ENCODE data around the gene ZFP69. TPM values are rescaled to one million over a fixed set of nuclear protein-coding genes. Genes with fewer than 3 reads are reported as not detected.

ZFP69 gene
- total and polyA plus RNA-seq, 4 donors, result 0.96 to 1.9 (median 1.2) TPM

DNA sequence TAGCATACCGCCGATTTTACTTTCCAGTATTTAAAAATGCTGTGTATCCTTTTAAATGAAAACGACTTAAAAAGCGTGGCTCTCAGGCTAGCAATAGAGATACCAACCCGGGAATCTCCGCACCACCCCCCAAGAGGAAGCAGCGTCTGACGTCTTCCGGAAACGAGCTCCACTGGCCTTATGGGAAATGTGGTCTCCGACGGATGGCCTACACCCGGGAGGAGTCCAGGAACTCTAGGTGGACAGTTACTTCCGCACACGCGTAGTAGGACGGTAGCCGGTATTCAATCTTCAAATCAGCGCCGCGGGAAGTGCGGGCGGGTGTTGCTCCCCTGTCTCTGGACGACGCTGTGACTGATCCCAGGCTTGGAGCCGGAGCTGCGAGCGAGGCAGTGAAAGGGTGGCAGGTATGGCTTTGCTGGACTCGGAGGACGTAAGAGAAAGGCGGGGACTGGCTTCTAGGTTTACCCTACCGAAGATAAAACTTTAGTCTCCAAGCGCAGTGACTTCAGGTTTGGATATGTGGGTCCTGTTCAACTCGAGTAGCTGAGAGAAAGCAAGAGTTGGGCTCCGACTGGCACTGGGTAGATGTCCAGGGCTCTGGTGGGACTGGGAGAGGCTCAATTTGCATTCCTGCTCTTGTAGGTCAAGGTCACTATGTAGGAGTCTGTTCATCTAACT is 54.4 kb downstream of the ZFP69 start, which contains the start of gene ZNF684:
TSS of gene ZNF684 (plus strand) at position 257 of the 681 bp plus-strand sequence. CDS start 1,530 bp downstream, outside the sequence.
- Histone ChIP-seq H3K36me3 (ENCODE audit: control insufficient read depth in 4 of 4, insufficient read depth in 3 of 4, low read depth in 1 of 4, low read length in 3 of 4) (peaks cover 0 to 4% (median under 1%) of the 10 kb centered on the region in 4 donors), H3K27ac (ENCODE audit: low read depth in 1 of 2, low read length in 2 of 2) (peak within 1 kb of the TSS; percentile 80 to 95), H3K9me3 (ENCODE audit: control insufficient read depth in 4 of 4, low read length in 3 of 4) (no peaks in the 10 kb centered on the region), H3K27me3 (ENCODE audit: control insufficient read depth in 4 of 4, insufficient read depth in 4 of 4, low read length in 3 of 4) (no peaks in the 10 kb centered on the region), H3K4me3 (ENCODE audit: low read depth in 1 of 3, low read length in 3 of 3) (peak within 1 kb of the TSS; percentile 75 to 96 (median 87)), H3K9ac (ENCODE audit: low read depth in 1 of 2, low read length in 2 of 2) (peak within 1 kb of the TSS; percentile 73 to 96), H3K4me1 (ENCODE audit: control insufficient read depth in 4 of 4, insufficient read depth in 4 of 4, low read length in 3 of 4) (peaks cover 1 to 26% (median 21%) of the 10 kb centered on the region in 4 donors)
- WGBS, result under 1% methylated on average over 35 of the region's 35 CpGs
- TF ChIP-seq, protein P1, sequence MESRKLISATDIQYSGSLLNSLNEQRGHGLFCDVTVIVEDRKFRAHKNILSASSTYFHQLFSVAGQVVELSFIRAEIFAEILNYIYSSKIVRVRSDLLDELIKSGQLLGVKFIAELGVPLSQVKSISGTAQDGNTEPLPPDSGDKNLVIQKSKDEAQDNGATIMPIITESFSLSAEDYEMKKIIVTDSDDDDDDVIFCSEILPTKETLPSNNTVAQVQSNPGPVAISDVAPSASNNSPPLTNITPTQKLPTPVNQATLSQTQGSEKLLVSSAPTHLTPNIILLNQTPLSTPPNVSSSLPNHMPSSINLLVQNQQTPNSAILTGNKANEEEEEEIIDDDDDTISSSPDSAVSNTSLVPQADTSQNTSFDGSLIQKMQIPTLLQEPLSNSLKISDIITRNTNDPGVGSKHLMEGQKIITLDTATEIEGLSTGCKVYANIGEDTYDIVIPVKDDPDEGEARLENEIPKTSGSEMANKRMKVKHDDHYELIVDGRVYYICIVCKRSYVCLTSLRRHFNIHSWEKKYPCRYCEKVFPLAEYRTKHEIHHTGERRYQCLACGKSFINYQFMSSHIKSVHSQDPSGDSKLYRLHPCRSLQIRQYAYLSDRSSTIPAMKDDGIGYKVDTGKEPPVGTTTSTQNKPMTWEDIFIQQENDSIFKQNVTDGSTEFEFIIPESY (IDR thresholded peaks at IDR 0.05), result peak; percentile 57
- no peak for TF ChIP-seq FOXA2 (IDR thresholded peaks at IDR 0.05)
- TF ChIP-seq, protein P2, sequence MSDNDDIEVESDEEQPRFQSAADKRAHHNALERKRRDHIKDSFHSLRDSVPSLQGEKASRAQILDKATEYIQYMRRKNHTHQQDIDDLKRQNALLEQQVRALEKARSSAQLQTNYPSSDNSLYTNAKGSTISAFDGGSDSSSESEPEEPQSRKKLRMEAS (IDR thresholded peaks at IDR 0.05), result peak; percentile 92
- peak; percentile 86 to 96 for TF ChIP-seq GABPA (IDR thresholded peaks at IDR 0.05 in 1 of 2, conservative IDR thresholded peaks at IDR 0.05 in 1 of 2)
- TF ChIP-seq EGR1 (IDR thresholded peaks at IDR 0.05; ENCODE audit: low read depth in 2 of 2), result peak; percentile 70 to 73
- peak; percentile 19 to 42 for TF ChIP-seq HNF4A (conservative IDR thresholded peaks at IDR 0.05)
- peak; percentile 83 for TF ChIP-seq TAF1 (conservative IDR thresholded peaks at IDR 0.05)
- TF ChIP-seq SP1 (IDR thresholded peaks at IDR 0.05), result peak; percentile 68
- no peak for TF ChIP-seq FOXA1 (IDR thresholded peaks at IDR 0.05)
- peak; percentile 90 for TF ChIP-seq YY1 (IDR thresholded peaks at IDR 0.05)
- TF ChIP-seq, protein P3, sequence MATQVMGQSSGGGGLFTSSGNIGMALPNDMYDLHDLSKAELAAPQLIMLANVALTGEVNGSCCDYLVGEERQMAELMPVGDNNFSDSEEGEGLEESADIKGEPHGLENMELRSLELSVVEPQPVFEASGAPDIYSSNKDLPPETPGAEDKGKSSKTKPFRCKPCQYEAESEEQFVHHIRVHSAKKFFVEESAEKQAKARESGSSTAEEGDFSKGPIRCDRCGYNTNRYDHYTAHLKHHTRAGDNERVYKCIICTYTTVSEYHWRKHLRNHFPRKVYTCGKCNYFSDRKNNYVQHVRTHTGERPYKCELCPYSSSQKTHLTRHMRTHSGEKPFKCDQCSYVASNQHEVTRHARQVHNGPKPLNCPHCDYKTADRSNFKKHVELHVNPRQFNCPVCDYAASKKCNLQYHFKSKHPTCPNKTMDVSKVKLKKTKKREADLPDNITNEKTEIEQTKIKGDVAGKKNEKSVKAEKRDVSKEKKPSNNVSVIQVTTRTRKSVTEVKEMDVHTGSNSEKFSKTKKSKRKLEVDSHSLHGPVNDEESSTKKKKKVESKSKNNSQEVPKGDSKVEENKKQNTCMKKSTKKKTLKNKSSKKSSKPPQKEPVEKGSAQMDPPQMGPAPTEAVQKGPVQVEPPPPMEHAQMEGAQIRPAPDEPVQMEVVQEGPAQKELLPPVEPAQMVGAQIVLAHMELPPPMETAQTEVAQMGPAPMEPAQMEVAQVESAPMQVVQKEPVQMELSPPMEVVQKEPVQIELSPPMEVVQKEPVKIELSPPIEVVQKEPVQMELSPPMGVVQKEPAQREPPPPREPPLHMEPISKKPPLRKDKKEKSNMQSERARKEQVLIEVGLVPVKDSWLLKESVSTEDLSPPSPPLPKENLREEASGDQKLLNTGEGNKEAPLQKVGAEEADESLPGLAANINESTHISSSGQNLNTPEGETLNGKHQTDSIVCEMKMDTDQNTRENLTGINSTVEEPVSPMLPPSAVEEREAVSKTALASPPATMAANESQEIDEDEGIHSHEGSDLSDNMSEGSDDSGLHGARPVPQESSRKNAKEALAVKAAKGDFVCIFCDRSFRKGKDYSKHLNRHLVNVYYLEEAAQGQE (IDR thresholded peaks at IDR 0.05), result peak; percentile 89
- TF ChIP-seq, protein P4, sequence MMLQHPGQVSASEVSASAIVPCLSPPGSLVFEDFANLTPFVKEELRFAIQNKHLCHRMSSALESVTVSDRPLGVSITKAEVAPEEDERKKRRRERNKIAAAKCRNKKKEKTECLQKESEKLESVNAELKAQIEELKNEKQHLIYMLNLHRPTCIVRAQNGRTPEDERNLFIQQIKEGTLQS (IDR thresholded peaks at IDR 0.05), result peak; percentile 65
- TF ChIP-seq, protein P5, sequence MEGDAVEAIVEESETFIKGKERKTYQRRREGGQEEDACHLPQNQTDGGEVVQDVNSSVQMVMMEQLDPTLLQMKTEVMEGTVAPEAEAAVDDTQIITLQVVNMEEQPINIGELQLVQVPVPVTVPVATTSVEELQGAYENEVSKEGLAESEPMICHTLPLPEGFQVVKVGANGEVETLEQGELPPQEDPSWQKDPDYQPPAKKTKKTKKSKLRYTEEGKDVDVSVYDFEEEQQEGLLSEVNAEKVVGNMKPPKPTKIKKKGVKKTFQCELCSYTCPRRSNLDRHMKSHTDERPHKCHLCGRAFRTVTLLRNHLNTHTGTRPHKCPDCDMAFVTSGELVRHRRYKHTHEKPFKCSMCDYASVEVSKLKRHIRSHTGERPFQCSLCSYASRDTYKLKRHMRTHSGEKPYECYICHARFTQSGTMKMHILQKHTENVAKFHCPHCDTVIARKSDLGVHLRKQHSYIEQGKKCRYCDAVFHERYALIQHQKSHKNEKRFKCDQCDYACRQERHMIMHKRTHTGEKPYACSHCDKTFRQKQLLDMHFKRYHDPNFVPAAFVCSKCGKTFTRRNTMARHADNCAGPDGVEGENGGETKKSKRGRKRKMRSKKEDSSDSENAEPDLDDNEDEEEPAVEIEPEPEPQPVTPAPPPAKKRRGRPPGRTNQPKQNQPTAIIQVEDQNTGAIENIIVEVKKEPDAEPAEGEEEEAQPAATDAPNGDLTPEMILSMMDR (IDR thresholded peaks at IDR 0.05; ENCODE audit: low read depth, low read length, missing input control), result no peak
- TF ChIP-seq JUND (IDR thresholded peaks at IDR 0.05), result peak in 1 of 2 donors; percentile 82
- no peak for TF ChIP-seq HNF4G (IDR thresholded peaks at IDR 0.05)
- peak; percentile 55 to 58 for TF ChIP-seq RXRA (IDR thresholded peaks at IDR 0.05)
- peak; percentile 40 to 52 for TF ChIP-seq RAD21 (IDR thresholded peaks at IDR 0.05)
- TF ChIP-seq NR2F2 (IDR thresholded peaks at IDR 0.05), result peak; percentile 52
- DNase-seq (ENCODE audit: low spot score), result peak; percentile 82

All from liver (tissue), 9 donors.